Measurements from ENCODE around the gene TBC1D21. TPM values are rescaled to one million over a fixed set of nuclear protein-coding genes. Genes with fewer than 3 reads are reported as not detected.

The TBC1D21 gene
- total and polyA plus RNA-seq, 10 of the 15 experiments (the other 5 are each of a cell fraction or from before 2014, with no cell fraction given): not detected

GRCh38 chr15:73923488-73924164 is 50.3 kb downstream of the TBC1D21 start:
- intact Hi-C loops (cut with micrococcal nuclease; ENCODE audit: unreplicated experiment) (no loop called here), in situ Hi-C loops (cut with MboI) (no loop called here)
- ATAC-seq (no peak), FAIRE-seq (no peak), DNase-seq (ENCODE audit: low read depth, low spot score) (no peak)
- Histone ChIP-seq H3K27me3 (replicated peaks in 1 of 2; ENCODE audit: control insufficient read depth in 2 of 2, insufficient read depth in 2 of 2, low read length in 1 of 2) (peaks cover 8% of the 10 kb centered on the region in 2 experiments), H3K79me2 (ENCODE audit: control insufficient read depth, insufficient read depth, low read length) (no peaks in the 10 kb centered on the region), H3K27ac (ENCODE audit: control insufficient read depth, insufficient read depth) (no peak overlapping the region), H2AFZ (ENCODE audit: control insufficient read depth, low read depth, low read length) (no peak overlapping the region), H3K36me3 (ENCODE audit: control insufficient read depth in 2 of 2, insufficient read depth in 2 of 2, low read length in 1 of 2) (no peaks in the 10 kb centered on the region), H3K4me3 (no peak overlapping the region), H3K9ac (ENCODE audit: control insufficient read depth, insufficient read depth, low read length) (no peak overlapping the region), H3K4me2 (ENCODE audit: control insufficient read depth, insufficient read depth) (no peak overlapping the region), H4K20me1 (ENCODE audit: control insufficient read depth, insufficient read depth) (no peaks in the 10 kb centered on the region), H3K4me1 (ENCODE audit: control insufficient read depth, insufficient read depth, low read length) (no peaks in the 10 kb centered on the region), H3K9me3 (replicated peaks; ENCODE audit: control insufficient read depth, insufficient read depth, low read length) (no peaks in the 10 kb centered on the region)
- ChIA-PET POLR2A (interaction anchor here (0.7 kb wide), 1 partner anchor 149 kb away, joined by 3 read pairs; no protein-coding TSS in a partner anchor), SMC1A (ENCODE audit: uncharacterized antibody, unreplicated experiment) (no interaction called here), CTCF (interaction anchor here (0.9 to 1.0 kb wide), 2 partner anchors 50 to 55 kb away, joined by 3 read pairs; no protein-coding TSS in a partner anchor), RAD21 (ENCODE audit: unreplicated experiment) (no interaction called here)
- 43% methylated on average over 6 of the region's 6 CpGs for WGBS (ENCODE audit: insufficient coverage, insufficient replicate concordance, low lambda C conversion rate, missing lambda C conversion rate)
- no TSS peak for BruUV-seq (replicated peaks)
- TF ChIP-seq BCL11A (IDR thresholded peaks at IDR 0.05; ENCODE audit: low read depth, low read length): no peak
- no peak for TF ChIP-seq IKZF2 (IDR thresholded peaks at IDR 0.05)
- no peak for TF ChIP-seq NFYA (IDR thresholded peaks at IDR 0.05; ENCODE audit: borderline replicate concordance, low read depth, low read length)
- TF ChIP-seq E2F4 (IDR thresholded peaks at IDR 0.05; ENCODE audit: low read depth, low read length): no peak
- no peak for TF ChIP-seq ESRRA (IDR thresholded peaks at IDR 0.05; ENCODE audit: low read length)
- no peak for TF ChIP-seq CHD2 (IDR thresholded peaks at IDR 0.05; ENCODE audit: borderline replicate concordance, low read depth, low read length)
